H1 (cell line): ENCODE measurements around the gene ZNF679. TPM values are rescaled to one million over a fixed set of nuclear protein-coding genes. Genes with fewer than 3 reads are reported as not detected.

ENCODE experiments used
- CTCF ChIA-PET: fragments of 300-600 bp; sonication (Branson Sonifier 250); formaldehyde crosslinking; loops from one replicate; lab custom pipeline; 2021; ENCODE audit not compliant: partially characterized antibody; lab: Charles Lee
- POLR2A ChIA-PET: fragments of 300-600 bp; sonication (Branson Sonifier 250); formaldehyde crosslinking; loops from one replicate; lab custom pipeline; 2021; ENCODE audit warnings: inconsistent platforms; ENCODE audit not compliant: partially characterized antibody; lab: Charles Lee
- DNase-seq, 2 experiments: peaks; one replicate each; pipeline versions ENCODE4 v3.0.0 to v3.0.0-alpha.2; 2010 to 2022; ENCODE audit warnings: low spot score in 2 of 2, low read depth in 1 of 2, mixed read lengths in 1 of 2
- FAIRE-seq: peaks from 2 replicates; lab custom pipeline; 2011; peaks lifted over from hg19 to GRCh38; lab: Jason Lieb, UNC
- H2AFZ ChIP-seq: 2 replicates; pipeline ENCODE4 v1.8.1; 2012; ENCODE audit warnings: low read length, inconsistent platforms
- H2AK5ac ChIP-seq: 2 replicates; pipeline ENCODE4 v1.6.1; 2013; ENCODE audit warnings: low read depth, low read length
- H2BK120ac ChIP-seq: replicated peaks from 2 replicates; pipeline ENCODE3; 2013; ENCODE audit warnings: low read depth, low read length, inconsistent platforms
- H2BK12ac ChIP-seq: 2 replicates; pipeline ENCODE4 v1.6.1; 2013; ENCODE audit warnings: low read depth, low read length
- H2BK15ac ChIP-seq: 2 replicates; pipeline ENCODE4 v1.6.1; 2013; ENCODE audit warnings: low read length
- H2BK20ac ChIP-seq: 2 replicates; pipeline ENCODE4 v1.6.1; 2013; ENCODE audit warnings: low read length
- H2BK5ac ChIP-seq: 2 replicates; pipeline ENCODE4 v1.6.1; 2013; ENCODE audit warnings: low read depth, low read length
- H3K14ac ChIP-seq: 2 replicates; pipeline ENCODE4 v1.6.1; 2013; ENCODE audit warnings: inconsistent platforms; ENCODE audit not compliant: insufficient read length
- H3K18ac ChIP-seq: 2 replicates; pipeline ENCODE4 v1.6.1; 2013; ENCODE audit warnings: low read length; ENCODE audit errors: extremely low read depth
- H3K23ac ChIP-seq: 2 replicates; pipeline ENCODE4 v1.6.1; 2013; ENCODE audit warnings: inconsistent platforms; ENCODE audit not compliant: insufficient read length
- H3K23me2 ChIP-seq: 2 replicates; pipeline ENCODE4 v1.6.1; 2013; ENCODE audit warnings: low read depth, low read length
- H3K27ac ChIP-seq: 2 replicates; pipeline ENCODE4 v1.6.1; 2011; ENCODE audit warnings: low read depth, low read length, inconsistent platforms
- H3K27me3 ChIP-seq, 4 experiments: replicated peaks in 1 of 4; 1 replicate in 1 of 4; 2 replicates in 3 of 4; pipeline versions ENCODE4 v1.6.1 to v1.8.1; 2011 to 2013; ENCODE audit warnings: low read length in 3 of 4, mild to moderate bottlenecking in 3 of 4, inconsistent platforms in 2 of 4, mixed read lengths in 2 of 4, moderate library complexity in 1 of 4; ENCODE audit not compliant: control insufficient read depth in 3 of 4, insufficient read depth in 3 of 4; ENCODE audit errors: extremely low read depth in 1 of 4
- H3K36me3 ChIP-seq, 4 experiments: 2 replicates each; pipeline versions ENCODE4 v1.6.1 to v1.8.1; 2011 to 2013; ENCODE audit warnings: mild to moderate bottlenecking in 4 of 4, low read length in 3 of 4, moderate library complexity in 2 of 4, control low read depth in 1 of 4, inconsistent platforms in 1 of 4; ENCODE audit not compliant: insufficient read depth in 4 of 4, control insufficient read depth in 2 of 4
- H3K4ac ChIP-seq: replicated peaks from 2 replicates; pipeline ENCODE3; 2013; ENCODE audit warnings: low read length, low read depth, mixed read lengths, inconsistent platforms; ENCODE audit not compliant: insufficient read length
- H3K4me1 ChIP-seq, 4 experiments: replicated peaks in 1 of 4; 1 replicate in 1 of 4; 2 replicates in 3 of 4; pipeline versions ENCODE4 v1.6.1 to v1.8.1; 2011 to 2013; ENCODE audit warnings: low read length in 3 of 4, inconsistent platforms in 2 of 4, mixed read lengths in 1 of 4; ENCODE audit not compliant: insufficient read depth in 4 of 4, control insufficient read depth in 3 of 4
- H3K4me2 ChIP-seq, 2 experiments: 2 replicates each; pipeline versions ENCODE4 v1.6.1 to v1.8.1; 2011 to 2013; ENCODE audit warnings: low read depth in 2 of 2, low read length in 2 of 2, control low read depth in 1 of 2, inconsistent platforms in 1 of 2, mild to moderate bottlenecking in 1 of 2; ENCODE audit not compliant: insufficient read depth in 1 of 2
- H3K4me3 ChIP-seq, 4 experiments: fragments of 200-600, 300-600 bp in 1 of 4; sonication (generic), shearing (Covaris generic), sonication (Bioruptor Twin) in 1 of 4; 2 replicates each; pipeline versions ENCODE4 v1.5.1 to v1.8.1; 2011 to 2016; ENCODE audit warnings: low read length in 4 of 4, low read depth in 3 of 4, control low read depth in 2 of 4, inconsistent platforms in 2 of 4, mild to moderate bottlenecking in 2 of 4, mixed read lengths in 1 of 4, moderate library complexity in 1 of 4; ENCODE audit not compliant: insufficient read depth in 2 of 4; ENCODE audit errors: extremely low read depth in 1 of 4
- H3K56ac ChIP-seq: replicated peaks from 2 replicates; pipeline ENCODE3; 2013; ENCODE audit warnings: low read depth, mild to moderate bottlenecking, mixed read lengths, low read length, inconsistent platforms; ENCODE audit not compliant: insufficient read length
- H3K79me1 ChIP-seq: 2 replicates; pipeline ENCODE4 v1.6.1; 2013; ENCODE audit warnings: low read depth, low read length, control low read depth
- H3K79me2 ChIP-seq, 2 experiments: 2 replicates each; pipeline versions ENCODE4 v1.6.1 to v1.8.1; 2012 to 2013; ENCODE audit warnings: low read length in 2 of 2, mild to moderate bottlenecking in 2 of 2, inconsistent platforms in 1 of 2; ENCODE audit not compliant: insufficient read depth in 2 of 2, control insufficient read depth in 1 of 2
- H3K9ac ChIP-seq, 4 experiments: replicated peaks in 1 of 4; 1 replicate in 1 of 4; 2 replicates in 3 of 4; pipeline versions ENCODE4 v1.6.1 to v1.8.1; 2011 to 2013; ENCODE audit warnings: low read depth in 3 of 4, low read length in 3 of 4, control low read depth in 2 of 4, mild to moderate bottlenecking in 2 of 4, moderate library complexity in 2 of 4, inconsistent platforms in 1 of 4; ENCODE audit errors: extremely low read depth in 1 of 4
- H3K9me3 ChIP-seq, 2 experiments: 2 replicates each; pipeline versions ENCODE4 v1.6.1 to v1.8.1; 2012 to 2013; ENCODE audit warnings: mild to moderate bottlenecking in 2 of 2, moderate library complexity in 2 of 2, control low read depth in 1 of 2, inconsistent platforms in 1 of 2, low read depth in 1 of 2, low read length in 1 of 2, mixed read lengths in 1 of 2; ENCODE audit not compliant: insufficient read depth in 2 of 2
- H4K20me1 ChIP-seq, 2 experiments: replicated peaks in 1 of 2; 2 replicates each; pipeline versions ENCODE3 to v1.8.1; 2011 to 2013; ENCODE audit warnings: inconsistent platforms in 2 of 2, low read length in 2 of 2, mild to moderate bottlenecking in 1 of 2; ENCODE audit not compliant: insufficient read depth in 2 of 2, control insufficient read depth in 1 of 2
- H4K5ac ChIP-seq: 2 replicates; pipeline ENCODE4 v1.6.1; 2013; ENCODE audit warnings: low read length, low read depth, mixed read lengths, inconsistent platforms; ENCODE audit not compliant: insufficient read length
- H4K8ac ChIP-seq: 2 replicates; pipeline ENCODE4 v1.8.0; 2013; ENCODE audit warnings: mild to moderate bottlenecking, moderate library complexity, low read length, inconsistent platforms; ENCODE audit not compliant: insufficient read depth; ENCODE audit errors: extremely low read depth
- H4K91ac ChIP-seq: replicated peaks from 2 replicates; pipeline ENCODE3; 2013; ENCODE audit warnings: low read length, mixed read lengths, inconsistent platforms; ENCODE audit not compliant: insufficient read length
- ATF2 ChIP-seq: IDR thresholded peaks from 2 replicates; pipeline ENCODE4 v1.6.1; 2012; ENCODE audit warnings: low read length, inconsistent platforms
- CBX5 ChIP-seq: fragments of 300-800, 300-1000 bp; sonication (generic); IDR thresholded peaks from 2 replicates; pipeline ENCODE4 v1.7.1; 2016; ENCODE audit warnings: antibody characterized with exemption, low read length, low read depth
- CREB1 ChIP-seq: IDR thresholded peaks from 2 replicates; pipeline ENCODE4 v1.6.1; 2012; ENCODE audit warnings: inconsistent platforms
- FOSL1 ChIP-seq: IDR thresholded peaks from 2 replicates; pipeline ENCODE4 v1.6.1; 2011; ENCODE audit warnings: mild to moderate bottlenecking, low read depth, low read length, moderate library complexity; ENCODE audit not compliant: insufficient read depth
- HDAC6 ChIP-seq: IDR thresholded peaks from one replicate; pipeline ENCODE4 v1.7.1; 2012; ENCODE audit warnings: low read depth, mild to moderate bottlenecking, inconsistent platforms, low read length, moderate library complexity
- JUN ChIP-seq: IDR thresholded peaks from 2 replicates; pipeline ENCODE4 v1.6.1; 2011; ENCODE audit warnings: low read depth, mild to moderate bottlenecking, improper control_type of control experiment, low read length
- MAFK ChIP-seq: IDR thresholded peaks from 2 replicates; pipeline ENCODE4 v1.6.1; 2012; ENCODE audit warnings: low read depth, mild to moderate bottlenecking, improper control_type of control experiment, low read length
- POLR2A ChIP-seq, 2 experiments: IDR thresholded peaks; 1 replicate in 1 of 2; 2 replicates in 1 of 2; pipeline ENCODE4 v1.6.1; 2011; ENCODE audit warnings: low read depth in 2 of 2, low read length in 2 of 2, mild to moderate bottlenecking in 2 of 2; ENCODE audit errors: control extremely low read depth in 1 of 2
- RFX5 ChIP-seq: IDR thresholded peaks from 2 replicates; pipeline ENCODE4 v1.6.1; 2011; ENCODE audit warnings: low read depth, low read length, improper control_type of control experiment, borderline replicate concordance
- SIRT6 ChIP-seq: IDR thresholded peaks from one replicate; pipeline ENCODE4 v1.7.1; 2012; ENCODE audit warnings: low read length, inconsistent platforms
- SIX5 ChIP-seq: IDR thresholded peaks from 2 replicates; pipeline ENCODE4 v1.6.1; 2011; ENCODE audit warnings: mild to moderate bottlenecking, low read depth, low read length
- TCF12 ChIP-seq: IDR thresholded peaks from 2 replicates; pipeline ENCODE4 v1.6.1; 2011; ENCODE audit warnings: low read depth, mild to moderate bottlenecking, low read length
- WGBS, 2 experiments: shearing (Covaris generic) in 1 of 2; methylation state at CpG; one replicate each; pipeline versions ENCODE4 v1.1.6 to v1.1.7; 2013 to 2015; ENCODE audit warnings: low lambda C conversion rate in 2 of 2, mixed read lengths in 2 of 2, inconsistent platforms in 1 of 2, low coverage in 1 of 2, missing lambda C conversion rate in 1 of 2; ENCODE audit not compliant: insufficient replicate concordance in 2 of 2, insufficient coverage in 1 of 2, insufficient read length in 1 of 2; ENCODE audit errors: extremely low coverage in 1 of 2, missing lambda C conversion rate in 1 of 2; 5-methylcytosine and 5-hydroxymethylcytosine counted together
- polyA plus RNA-seq, 7 experiments: library from polyadenylated mRNA; depleted of rRNA in 3 of 7; stranded (reverse) in 5 of 7; unstranded in 2 of 7; fragments of >200 nt in 5 of 7; fragments of 200-250 nt in 2 of 7; gene quantifications; 1 replicate in 5 of 7; 2 replicates in 1 of 7; 4 replicates in 1 of 7; pipeline versions ENCODE4 v1.2.1 to v1.2.3, GENCODE V29; 2011 to 2013; ENCODE audit warnings: missing spikeins in 2 of 7, mixed read lengths in 2 of 7
- total RNA-seq: library from RNA; stranded (reverse); fragmentation: NEBNext Ultra II Directional; extraction: Animal tissue kit (Norgen Biotek cat#: 25700); gene quantifications from 2 replicates; pipeline ENCODE4 v1.2.1, GENCODE V29; 2021
- TF ChIP-seq, protein P1 (sequence below): IDR thresholded peaks from 2 replicates; pipeline ENCODE4 v1.6.1; 2011; ENCODE audit warnings: low read length, improper control_type of control experiment

The ZNF679 gene
- total and polyA plus RNA-seq, 2 of the 8 experiments (the other 6 are each of a cell fraction or from before 2014, with no cell fraction given) = not detected

DNA sequence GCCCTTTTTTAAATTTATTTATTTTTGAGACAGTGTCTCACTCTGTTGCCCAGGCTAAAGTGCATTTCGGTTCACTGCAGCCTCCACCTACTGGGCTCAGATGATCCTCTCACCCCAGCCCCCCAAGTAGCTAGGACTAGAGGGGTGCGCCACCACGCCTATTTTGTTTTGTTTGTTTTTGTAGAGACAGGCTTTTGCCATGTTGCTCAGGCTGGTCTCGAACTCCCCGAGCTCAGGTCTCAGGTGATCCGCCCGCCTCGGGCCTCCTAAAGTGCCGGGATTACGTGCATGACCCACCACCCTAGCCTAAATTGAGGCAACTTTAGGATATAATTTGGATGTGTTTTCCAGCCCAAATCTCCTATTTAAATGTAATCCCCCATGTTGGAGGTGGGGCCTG is 86.3 kb downstream of the ZNF679 start:
- Histone ChIP-seq H4K5ac (no peak overlapping the region), H3K79me1 (no peaks in the 10 kb centered on the region), H2BK15ac (no peak overlapping the region), H2BK120ac (no peak overlapping the region), H2AFZ (no peak overlapping the region), H3K56ac (no peak overlapping the region), H3K9ac (no peak overlapping the region), H3K4me3 (no peak overlapping the region), H2BK20ac (no peak overlapping the region), H3K14ac (no peak overlapping the region), H2AK5ac (no peak overlapping the region), H3K27ac (no peak overlapping the region), H3K4ac (no peak overlapping the region), H3K4me2 (no peak overlapping the region), H3K23ac (no peak overlapping the region), H4K8ac (no peak overlapping the region), H3K4me1 (no peaks in the 10 kb centered on the region), H2BK12ac (no peak overlapping the region), H4K91ac (no peak overlapping the region), H3K9me3 (peaks cover 57 to 70% of the 10 kb centered on the region in 2 experiments), H3K79me2 (no peaks in the 10 kb centered on the region), H2BK5ac (no peak overlapping the region), H4K20me1 (no peaks in the 10 kb centered on the region), H3K36me3 (no peaks in the 10 kb centered on the region), H3K27me3 (no peaks in the 10 kb centered on the region), H3K23me2 (no peaks in the 10 kb centered on the region), H3K18ac (no peak overlapping the region)
- ChIA-PET POLR2A (no interaction called here), CTCF (no interaction called here)
- no peak for TF ChIP-seq SIRT6
- no peak for TF ChIP-seq FOSL1
- no peak for TF ChIP-seq RFX5
- TF ChIP-seq MAFK = no peak
- TF ChIP-seq TCF12 = no peak
- TF ChIP-seq HDAC6 = no peak
- no peak for TF ChIP-seq CREB1
- TF ChIP-seq, protein P1, sequence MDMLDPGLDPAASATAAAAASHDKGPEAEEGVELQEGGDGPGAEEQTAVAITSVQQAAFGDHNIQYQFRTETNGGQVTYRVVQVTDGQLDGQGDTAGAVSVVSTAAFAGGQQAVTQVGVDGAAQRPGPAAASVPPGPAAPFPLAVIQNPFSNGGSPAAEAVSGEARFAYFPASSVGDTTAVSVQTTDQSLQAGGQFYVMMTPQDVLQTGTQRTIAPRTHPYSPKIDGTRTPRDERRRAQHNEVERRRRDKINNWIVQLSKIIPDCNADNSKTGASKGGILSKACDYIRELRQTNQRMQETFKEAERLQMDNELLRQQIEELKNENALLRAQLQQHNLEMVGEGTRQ = no peak
- TF ChIP-seq CBX5 = no peak
- no peak for TF ChIP-seq POLR2A (IDR thresholded peaks at IDR 0.05; ENCODE audit: control extremely low read depth in 1 of 2, low read depth in 2 of 2, low read length in 2 of 2)
- no peak for TF ChIP-seq ATF2
- TF ChIP-seq JUN = no peak
- TF ChIP-seq SIX5 = no peak
- no peak for DNase-seq
- FAIRE-seq = no peak
- whole genome bisulfite sequencing, 2 experiments = 97% methylated on average over 8 of the region's 10 CpGs; no CpG with 5 or more reads in 1 of the 2 experiments
